Measurements from ENCODE around the gene DMWD.

Gene DMWD

GRCh38 chr19:45782820-45783785 lies 9.5 kb downstream of the DMWD start:
- no peak overlapping the region for H3K4me3 ChIP-seq (ENCODE audit: low read depth, low read length)
- in situ Hi-C loops (cut with HindIII; ENCODE audit: low sequenced_read_pairs): no loop called here
- TF ChIP-seq CTCF (IDR thresholded peaks at IDR 0.05; ENCODE audit: low read depth, low read length, missing control alignments): no peak
- DNase-seq (ENCODE audit: low read depth): no peak

- in situ Hi-C loops (cut with HindIII; ENCODE audit: low sequenced_read_pairs): no loop called here
- DNase-seq (ENCODE audit: low read depth): no peak
- TF ChIP-seq CTCF (IDR thresholded peaks at IDR 0.05; ENCODE audit: low read depth, low read length, missing control alignments): no peak
- H3K4me3 ChIP-seq (ENCODE audit: low read depth, low read length): peak within 1 kb of the TSS; percentile 24
These were observed 10.4 kb downstream of the DMWD start, which contains the start of gene DMPK for GRCh38 chr19:45782162-45782691. DMPK (minus strand) TSS chr19:45782490; CDS start chr19:45782352, 138 bp downstream.

DNA sequence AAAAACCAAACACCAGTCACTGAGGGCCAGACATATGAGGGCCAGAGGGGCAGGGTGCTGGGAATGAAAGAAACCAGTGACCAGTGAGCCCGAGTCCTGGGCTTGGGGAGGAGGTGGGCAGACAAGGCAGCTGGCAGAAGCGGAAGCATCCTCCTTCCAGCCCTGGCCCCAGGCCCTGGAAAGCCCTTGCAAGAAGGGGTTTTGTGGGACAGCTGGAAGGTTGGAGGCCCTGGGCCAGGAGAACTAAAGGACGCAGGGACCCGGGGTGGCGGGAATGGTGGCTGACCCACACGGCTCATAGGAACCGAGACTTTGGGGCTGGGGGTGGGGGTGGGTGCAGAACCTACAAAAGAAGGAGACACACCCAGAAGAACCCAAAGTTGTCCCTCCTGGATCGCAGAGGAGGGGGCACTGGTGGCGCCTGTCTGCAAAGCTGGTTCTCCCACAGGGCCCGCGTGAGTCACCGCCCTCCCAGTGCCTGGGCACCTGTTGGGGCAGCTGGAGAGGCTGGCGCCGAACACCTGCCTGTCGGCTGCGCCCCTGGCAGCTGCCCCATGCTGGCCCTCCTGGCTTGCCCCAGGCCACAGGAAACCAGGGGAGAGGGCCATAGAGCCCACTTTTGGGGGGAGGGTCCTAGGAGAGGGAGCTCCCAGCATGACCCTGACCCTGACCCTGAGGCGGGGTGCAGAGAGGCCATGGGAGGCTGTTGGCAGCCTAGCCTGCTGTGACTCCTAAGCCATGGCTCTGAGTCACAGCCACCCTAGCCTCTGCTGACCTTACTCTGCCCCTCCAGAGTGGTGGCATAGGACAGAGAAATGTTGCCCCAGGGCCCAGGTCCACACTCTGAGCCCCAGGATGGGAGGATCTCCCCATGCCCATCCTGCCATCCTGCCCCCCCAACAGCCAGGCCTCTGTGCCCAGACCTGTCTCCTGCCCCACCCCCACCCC lies 11.2 kb downstream of the DMWD start:
- TF ChIP-seq CTCF (IDR thresholded peaks at IDR 0.05; ENCODE audit: low read depth, low read length, missing control alignments): no peak
- DNase-seq (ENCODE audit: low read depth): no peak
- in situ Hi-C loops (cut with HindIII; ENCODE audit: low sequenced_read_pairs): no loop called here
- peak overlapping the region; percentile 24 for H3K4me3 ChIP-seq (ENCODE audit: low read depth, low read length)

DNA sequence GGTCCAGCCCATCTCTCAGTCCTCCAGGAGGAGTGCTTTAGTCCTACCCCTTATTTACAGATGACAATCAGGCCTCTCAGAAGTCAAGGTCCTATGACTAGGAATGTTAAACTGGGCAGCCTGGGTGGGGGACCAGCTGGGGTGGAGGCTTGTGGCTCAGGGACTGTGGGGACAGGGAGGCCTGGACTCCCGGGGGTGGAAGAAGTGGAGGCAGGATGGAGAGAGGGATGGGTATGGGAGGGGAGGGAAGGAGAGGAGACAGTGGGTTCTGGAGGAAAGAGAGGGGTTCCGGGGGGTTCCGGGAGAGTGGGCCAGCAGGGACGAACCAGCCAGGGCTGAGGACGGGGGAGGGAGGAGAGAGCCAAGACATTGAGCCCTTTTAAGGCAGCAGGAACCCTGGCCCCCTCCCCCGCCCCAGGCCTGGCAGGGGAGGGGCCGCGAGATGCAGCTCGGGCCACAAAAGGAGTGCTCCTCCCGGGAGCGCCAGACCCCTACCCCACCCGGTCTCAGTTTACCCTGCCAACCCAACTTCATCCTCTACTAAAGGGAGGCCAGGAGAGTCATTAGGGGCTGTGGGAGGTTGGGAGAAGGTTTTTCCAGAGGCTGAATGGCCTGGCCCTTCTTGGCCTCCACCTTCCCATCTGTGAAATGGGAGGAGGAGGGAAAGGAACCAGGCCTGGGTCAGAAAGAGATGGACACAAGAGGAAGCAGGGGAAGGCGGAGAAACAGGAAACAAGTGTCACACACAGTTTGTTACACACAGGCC lies 12.0 kb downstream of the DMWD start:
- in situ Hi-C loops (cut with HindIII; ENCODE audit: low sequenced_read_pairs): no loop called here
- H3K4me3 ChIP-seq (ENCODE audit: low read depth, low read length): no peak overlapping the region
- no peak for DNase-seq (ENCODE audit: low read depth)
- no peak for TF ChIP-seq CTCF (IDR thresholded peaks at IDR 0.05; ENCODE audit: low read depth, low read length, missing control alignments)

- no peak for DNase-seq (ENCODE audit: low read depth)
- in situ Hi-C loops (cut with HindIII; ENCODE audit: low sequenced_read_pairs): no loop called here
- no peak overlapping the region for H3K4me3 ChIP-seq (ENCODE audit: low read depth, low read length)
- no peak for TF ChIP-seq CTCF (IDR thresholded peaks at IDR 0.05; ENCODE audit: low read depth, low read length, missing control alignments)
These were observed 12.5 kb downstream of the DMWD start for GRCh38 chr19:45780146-45780447.
